Ovary (tissue), 9 donors: Measurements from ENCODE around the gene R3HCC1L. TPM values are rescaled to one million over a fixed set of nuclear protein-coding genes. Genes with fewer than 3 reads are reported as not detected.
A peak's percentile ranks its signal among the peaks of the same experiment; 100 is the strongest.

ENCODE experiments used
- DNase-seq, 5 donors: peaks; one replicate each; pipeline ENCODE4 v3.0.0-alpha.2; 2019 to 2020
- H3K27ac ChIP-seq, 2 donors: fragments of 200-600 bp; one replicate each; pipeline versions ENCODE4 v1.5.1 to v1.8.0; 2019 to 2022
- H3K27me3 ChIP-seq: fragments of 200-600 bp; one replicate; pipeline ENCODE4 v1.8.0; 2022
- H3K36me3 ChIP-seq: fragments of 200-600 bp; sonication (generic); one replicate; pipeline ENCODE4 v1.5.1; 2019
- H3K4me1 ChIP-seq: one replicate; pipeline ENCODE4 v1.8.1; 2013; ENCODE audit warnings: mild to moderate bottlenecking, moderate library complexity; ENCODE audit not compliant: insufficient read depth
- H3K4me3 ChIP-seq: fragments of 200-600 bp; sonication (generic); one replicate; pipeline ENCODE4 v1.5.1; 2017
- H3K9me3 ChIP-seq, 2 donors: fragments of 200-600 bp in 1 of 2; sonication (generic) in 1 of 2; one replicate each; pipeline versions ENCODE4 v1.5.1 to v1.8.1; 2013 to 2019; ENCODE audit warnings: mild to moderate bottlenecking in 1 of 2, moderate library complexity in 1 of 2
- EP300 ChIP-seq: sonication (generic); formaldehyde crosslinking; IDR thresholded peaks from one replicate; pipeline ENCODE4 v1.6.1; 2017; ENCODE audit warnings: antibody characterized with exemption
- POLR2A ChIP-seq: fragments of 450-650 bp; IDR thresholded peaks from one replicate; pipeline ENCODE4 v1.6.1; 2017; ENCODE audit warnings: antibody characterized with exemption, mild to moderate bottlenecking, moderate library complexity
- WGBS, 3 donors: extraction: QIAGEN DNeasy Blood & Tissue Kit in 1 of 3; methylation state at CpG; one replicate each; pipeline versions ENCODE4 v1.1.5 to v1.1.7; 2013 to 2017; 5-methylcytosine and 5-hydroxymethylcytosine counted together
- intact Hi-C, 4 donors: fragments of 100-400 bp; cut with DNase I; formaldehyde crosslinking; loops; one replicate each; pipeline versions ENCODE4 v1.11.0 to v1.15.1; 2022 to 2023
- polyA plus RNA-seq, 2 donors: library from polyadenylated mRNA; stranded (reverse); fragments of 200-250 nt in 1 of 2; fragments of 350-450 nt in 1 of 2; fragmentation: Illumina TruSeq in 1 of 2; extraction: RNeasy Lipid Tissue Mini Kit (QIAGEN cat#74804) in 1 of 2; gene quantifications; one replicate each; pipeline ENCODE4 v1.2.3, GENCODE V29; 2013 to 2014
- total RNA-seq, 7 donors: library from RNA; depleted of rRNA in 2 of 7; stranded (reverse); fragments of >200 nt in 2 of 7; fragmentation: NEBNext Ultra II Directional in 3 of 7; extraction: Animal tissue kit (Norgen Biotek cat#: 25700) in 3 of 7; gene quantifications; one replicate each; pipeline versions ENCODE4 v1.1.0 to v1.2.4, GENCODE V29; 2016 to 2023
- TF ChIP-seq, protein P1 (sequence below), 3 donors: fragments of 450-650 bp in 2 of 3; fragments of 200-600 bp in 1 of 3; IDR thresholded peaks; one replicate each; pipeline versions ENCODE4 v1.5.1 to v1.8.0; 2016 to 2022; ENCODE audit warnings: antibody characterized with exemption in 3 of 3, mild to moderate bottlenecking in 1 of 3
- donor health status: DM: no; HTN: no; CAD: no; lungs with moderate emphysema.
- donor health status: DM: no; HTN: no; CAD: no.
- donor health status: Bipolar disorder and iron deficiency.
- donor health status: DM: yes; HTN: yes; CAD: no.
- donor health status: DM: no; HTN: no; CAD: no.
- donor health status: DM: yes; HTN: yes; CAD: no.

The R3HCC1L gene
- total and polyA plus RNA-seq, 9 donors, result 7.4 to 10.8 (median 9.1) TPM

- Histone ChIP-seq H3K27ac (no peak overlapping the region), H3K4me3 (no peak overlapping the region), H3K9me3 (no peaks in the 10 kb centered on the region), H3K27me3 (no peaks in the 10 kb centered on the region), H3K36me3 (no peaks in the 10 kb centered on the region), H3K4me1 (peaks cover 16% of the 10 kb centered on the region)
- no peak for TF ChIP-seq POLR2A
- no peak for TF ChIP-seq EP300
- TF ChIP-seq, protein P1, sequence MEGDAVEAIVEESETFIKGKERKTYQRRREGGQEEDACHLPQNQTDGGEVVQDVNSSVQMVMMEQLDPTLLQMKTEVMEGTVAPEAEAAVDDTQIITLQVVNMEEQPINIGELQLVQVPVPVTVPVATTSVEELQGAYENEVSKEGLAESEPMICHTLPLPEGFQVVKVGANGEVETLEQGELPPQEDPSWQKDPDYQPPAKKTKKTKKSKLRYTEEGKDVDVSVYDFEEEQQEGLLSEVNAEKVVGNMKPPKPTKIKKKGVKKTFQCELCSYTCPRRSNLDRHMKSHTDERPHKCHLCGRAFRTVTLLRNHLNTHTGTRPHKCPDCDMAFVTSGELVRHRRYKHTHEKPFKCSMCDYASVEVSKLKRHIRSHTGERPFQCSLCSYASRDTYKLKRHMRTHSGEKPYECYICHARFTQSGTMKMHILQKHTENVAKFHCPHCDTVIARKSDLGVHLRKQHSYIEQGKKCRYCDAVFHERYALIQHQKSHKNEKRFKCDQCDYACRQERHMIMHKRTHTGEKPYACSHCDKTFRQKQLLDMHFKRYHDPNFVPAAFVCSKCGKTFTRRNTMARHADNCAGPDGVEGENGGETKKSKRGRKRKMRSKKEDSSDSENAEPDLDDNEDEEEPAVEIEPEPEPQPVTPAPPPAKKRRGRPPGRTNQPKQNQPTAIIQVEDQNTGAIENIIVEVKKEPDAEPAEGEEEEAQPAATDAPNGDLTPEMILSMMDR (IDR thresholded peaks at IDR 0.05), result no peak
- WGBS, 3 donors, result 81 to 86% (median 85%) methylated on average over 17 of the region's 17 CpGs
- intact Hi-C loops, result no loop called here
- DNase-seq, result peak in 1 of 5 donors; percentile 17
These were observed 131.2 kb downstream of the R3HCC1L start for GRCh38 chr10:98265403-98266378.

DNA sequence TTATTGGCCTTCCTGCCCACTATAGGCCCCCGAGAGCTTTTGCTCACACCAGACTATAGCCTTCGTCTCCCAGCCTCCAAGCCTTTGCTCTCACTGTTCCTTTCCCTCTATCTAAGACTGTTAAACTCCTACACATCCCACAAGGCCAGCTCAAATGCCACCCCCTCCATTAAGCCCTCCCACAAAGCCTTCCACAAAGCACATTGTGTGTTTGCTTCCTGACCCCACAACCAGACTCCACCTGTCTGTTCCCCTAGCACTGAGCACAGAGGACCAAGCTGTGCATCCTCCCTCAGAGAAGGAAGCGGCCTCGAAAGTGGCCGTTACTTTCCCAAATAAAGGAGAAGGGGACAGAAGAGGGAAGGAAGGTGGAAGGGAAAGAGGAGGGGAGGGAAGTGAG, 132.2 kb downstream of the R3HCC1L start:
- Histone ChIP-seq H3K36me3 (no peaks in the 10 kb centered on the region), H3K4me3 (no peak overlapping the region), H3K9me3 (no peaks in the 10 kb centered on the region), H3K4me1 (peaks cover 16% of the 10 kb centered on the region), H3K27me3 (no peaks in the 10 kb centered on the region), H3K27ac (no peak overlapping the region)
- TF ChIP-seq POLR2A, result no peak
- TF ChIP-seq, protein P1 (IDR thresholded peaks at IDR 0.05), result no peak
- TF ChIP-seq EP300, result no peak
- DNase-seq, result no peak
- WGBS, 3 donors, result 82 to 88% (median 85%) methylated on average over 5 of the region's 5 CpGs
- intact Hi-C loops, result no loop called here

- peaks cover 16% of the 10 kb centered on the region for H3K4me1 ChIP-seq
- H3K27ac ChIP-seq, result peak overlapping the region; percentile 74 to 86
- no peaks in the 10 kb centered on the region for H3K27me3 ChIP-seq
- H3K36me3 ChIP-seq, result no peaks in the 10 kb centered on the region
- 39 to 49% (median 45%) methylated on average over 22 of the region's 22 CpGs for WGBS, 3 donors
- peak overlapping the region; percentile 41 for H3K4me3 ChIP-seq
- no peak for TF ChIP-seq EP300
- TF ChIP-seq, protein P1 (IDR thresholded peaks at IDR 0.05), result no peak
- TF ChIP-seq POLR2A, result no peak
- no peaks in the 10 kb centered on the region for H3K9me3 ChIP-seq
- intact Hi-C loops, result no loop called here
- peak in 2 of 5 donors; percentile 37 to 44 for DNase-seq
These were observed 132.8 kb downstream of the R3HCC1L start for GRCh38 chr10:98267069-98267893.

GRCh38 chr10:98267894-98268693, 133.6 kb downstream of the R3HCC1L start, which contains the start of gene LOXL4:
Gene LOXL4, minus strand, starts transcription at chr10:98268194. Its CDS starts 5,175 bp downstream, at chr10:98263019.
- peak; percentile 63 to 75 (median 70) for DNase-seq
- no peak for TF ChIP-seq EP300
- TF ChIP-seq POLR2A, result no peak
- TF ChIP-seq, protein P1 (IDR thresholded peaks at IDR 0.05), result no peak
- Histone ChIP-seq H3K4me1 (peaks cover 16% of the 10 kb centered on the region), H3K4me3 (peak within 1 kb of the TSS; percentile 41), H3K36me3 (no peaks in the 10 kb centered on the region), H3K27ac (peak within 1 kb of the TSS; percentile 74 to 86), H3K9me3 (no peaks in the 10 kb centered on the region), H3K27me3 (no peaks in the 10 kb centered on the region)
- intact Hi-C loops, result no loop called here
- 2 to 6% (median 3%) methylated on average over 21 to 71 of the region's 75 CpGs for WGBS, 3 donors
